ENCODE measurements around the gene PPP2R2B. TPM values are rescaled to one million over a fixed set of nuclear protein-coding genes. Genes with fewer than 3 reads are reported as not detected.

The PPP2R2B gene
- total and polyA plus RNA-seq, 2 donors (not counting 3 experiments of a cell fraction or from before 2014, with no cell fraction given) = not detected

GRCh38 chr5:146699664-146700418, 178.7 kb downstream of the PPP2R2B start:
- dilution Hi-C loops (cut with MboI; ENCODE audit: extremely low pct_ligation_motif_present, low sequenced_read_pairs) = no loop called here
- Histone ChIP-seq H3K27me3 (ENCODE audit: control insufficient read depth in 2 of 2, insufficient read depth in 2 of 2, low read length in 2 of 2) (no peaks in the 10 kb centered on the region), H3K9me3 (replicated peaks; ENCODE audit: control insufficient read depth, insufficient read depth, low read length) (no peaks in the 10 kb centered on the region), H3K4me2 (ENCODE audit: insufficient read depth, low read length) (no peak overlapping the region), H3K9ac (replicated peaks; ENCODE audit: extremely low read depth, insufficient read depth, low read length) (no peak overlapping the region), H3K36me3 (ENCODE audit: control insufficient read depth in 2 of 2, extremely low read depth in 1 of 2, insufficient read depth in 2 of 2, low read length in 2 of 2) (no peaks in the 10 kb centered on the region), H3K9me1 (replicated peaks; ENCODE audit: control insufficient read depth, extremely low read depth, insufficient read depth, low read length) (no peaks in the 10 kb centered on the region), H4K20me1 (replicated peaks; ENCODE audit: control insufficient read depth, extremely low read depth, insufficient read depth, low read length) (no peaks in the 10 kb centered on the region), H3K79me2 (ENCODE audit: control insufficient read depth, insufficient read depth, low read length) (no peaks in the 10 kb centered on the region), H3K4me1 (ENCODE audit: control insufficient read depth, extremely low read depth, insufficient read depth, low read length) (no peaks in the 10 kb centered on the region), H3K27ac (ENCODE audit: insufficient read depth, low read depth, low read length) (no peak overlapping the region), H2AFZ (ENCODE audit: low read depth, low read length) (no peak overlapping the region), H3K4me3 (replicated peaks in 1 of 3; ENCODE audit: insufficient read depth in 1 of 3, low read depth in 1 of 3, low read length in 3 of 3) (no peak overlapping the region)
- DNase-seq (ENCODE audit: low read depth, low spot score) (no peak), FAIRE-seq (no peak)
- intact Hi-C loops (cut with micrococcal nuclease) = no loop called here
- ChIA-PET CTCF (interaction anchor here (0.7 to 1.2 kb wide), 3 partner anchors 21 to 1408 kb away, joined by 3 to 4 read pairs (median 3); no protein-coding TSS in a partner anchor), POLR2A (no interaction called here)
- TF ChIP-seq POLR2AphosphoS5 (IDR thresholded peaks at IDR 0.05; ENCODE audit: insufficient read depth, low read depth, low read length) (no peak), POLR2A (IDR thresholded peaks at IDR 0.05; ENCODE audit: low read depth, low read length) (no peak), EZH2 (IDR thresholded peaks at IDR 0.05; ENCODE audit: borderline replicate concordance, low read depth, low read length, severe bottlenecking) (no peak), GATA2 (IDR thresholded peaks at IDR 0.05; ENCODE audit: insufficient read depth, insufficient read length, low read depth, low read length) (no peak), CTCF (IDR thresholded peaks at IDR 0.05; ENCODE audit: extremely low read depth in 1 of 2, insufficient read depth in 1 of 2, low read depth in 1 of 2, low read length in 2 of 2) (no peak), JUN (IDR thresholded peaks at IDR 0.05; ENCODE audit: borderline replicate concordance, insufficient read depth, insufficient read length, low read depth) (no peak), FOS (IDR thresholded peaks at IDR 0.05; ENCODE audit: borderline replicate concordance, insufficient read depth, low read length) (no peak), MYC (IDR thresholded peaks at IDR 0.05; ENCODE audit: low read depth, low read length) (no peak), MAX (IDR thresholded peaks at IDR 0.05; ENCODE audit: insufficient read depth, insufficient read length) (no peak)
- BruUV-seq (replicated peaks) = no TSS peak
